Measurements from ENCODE around the gene RTN3.

The RTN3 gene

GRCh38 chr11:63745304-63746170, 64.2 kb downstream of the RTN3 start:
- no peak for DNase-seq

- DNase-seq: no peak
These were observed 65.7 kb downstream of the RTN3 start for GRCh38 chr11:63747011-63747410.

GRCh38 chr11:63749624-63750023, 68.3 kb downstream of the RTN3 start:
- no peak for DNase-seq

- no peak for DNase-seq
These were observed 75.8 kb downstream of the RTN3 start for GRCh38 chr11:63756919-63757761.

- DNase-seq: no peak
These were observed 79.3 kb downstream of the RTN3 start for GRCh38 chr11:63760487-63761079.

GRCh38 chr11:63761188-63761587, 79.9 kb downstream of the RTN3 start:
- DNase-seq: no peak

- no peak for DNase-seq
These were observed 80.8 kb downstream of the RTN3 start for GRCh38 chr11:63761931-63762653.

GRCh38 chr11:63762654-63763495, 81.6 kb downstream of the RTN3 start:
- no peak for DNase-seq

- DNase-seq: no peak
These were observed 82.4 kb downstream of the RTN3 start for GRCh38 chr11:63763496-63764339.

GRCh38 chr11:63764340-63764678, 83.0 kb downstream of the RTN3 start:
- no peak for DNase-seq

GRCh38 chr11:63764679-63765647, 83.7 kb downstream of the RTN3 start:
- DNase-seq: no peak

GRCh38 chr11:63765688-63766241, 84.5 kb downstream of the RTN3 start:
- DNase-seq: no peak

GRCh38 chr11:63766531-63767235, 85.4 kb downstream of the RTN3 start:
- no peak for DNase-seq

- no peak for DNase-seq
These were observed 85.9 kb downstream of the RTN3 start for GRCh38 chr11:63767267-63767564.

GRCh38 chr11:63767565-63768236, 86.4 kb downstream of the RTN3 start:
- DNase-seq: peak; percentile 25

GRCh38 chr11:63768237-63769041, 87.1 kb downstream of the RTN3 start, which contains the start of gene ZFTA:
TSS of gene ZFTA (minus strand) at chr11:63768775. CDS start at chr11:63768622, 153 bp downstream.
- no peak for DNase-seq

GRCh38 chr11:63769042-63769713, 87.9 kb downstream of the RTN3 start:
- no peak for DNase-seq

All from NCI-H1694 treated with DMSO at 0.1 percent for 48 hours (cell line).